BLaER1 treated with 17β-estradiol and CSF1 and Interleukin-3, amounts not matched to agents 10 nM and 100 nM (cell line): ENCODE data around the gene LYRM4.
A peak's percentile ranks its signal among the peaks of the same experiment; 100 is the strongest.

Source experiments
- H3K27ac ChIP-seq, 11 experiments: shearing (Covaris generic); formaldehyde crosslinking; 2 replicates each; pipeline ENCODE4 v1.8.1; 2022
- H3K27me3 ChIP-seq, 11 experiments: shearing (Covaris generic); formaldehyde crosslinking; 2 replicates each; pipeline ENCODE4 v1.8.1; 2022
- H3K36me3 ChIP-seq, 11 experiments: shearing (Covaris generic); formaldehyde crosslinking; 2 replicates each; pipeline ENCODE4 v1.8.1; 2022
- H3K4me1 ChIP-seq, 10 experiments: shearing (Covaris generic); formaldehyde crosslinking; 2 replicates each; pipeline ENCODE4 v1.8.1; 2022
- H3K4me2 ChIP-seq, 11 experiments: shearing (Covaris generic); formaldehyde crosslinking; 2 replicates each; pipeline ENCODE4 v1.8.1; 2022
- H3K4me3 ChIP-seq, 10 experiments: shearing (Covaris generic); formaldehyde crosslinking; 2 replicates each; pipeline ENCODE4 v1.8.1; 2022
- H3K9ac ChIP-seq, 11 experiments: shearing (Covaris generic); formaldehyde crosslinking; 2 replicates each; pipeline ENCODE4 v1.8.1; 2022
- H3K9me3 ChIP-seq, 11 experiments: shearing (Covaris generic); formaldehyde crosslinking; replicated peaks in 1 of 11; 2 replicates each; pipeline ENCODE4 v1.8.1; 2022
- H4K20me1 ChIP-seq, 11 experiments: shearing (Covaris generic); formaldehyde crosslinking; 2 replicates each; pipeline ENCODE4 v1.8.1; 2022
- Cebpa-rat ChIP-seq, 11 experiments: shearing (Covaris generic); IDR thresholded peaks; 2 replicates each; pipeline ENCODE4 v1.8.1; 2022

The LYRM4 gene

GRCh38 chr6:5175635-5176034 is 85.1 kb downstream of the LYRM4 start:
- Histone ChIP-seq H3K4me1 (peaks cover 29 to 46% (median 34%) of the 10 kb centered on the region in 10 experiments), H3K4me3 (0 out of 20 replicates have a peak overlapping the region, but pooled peaks of 1 of the 10 experiments have one; percentile 35), H3K9me3 (no peaks in the 10 kb centered on the region), H3K4me2 (peak overlapping the region; percentile 61 to 92 (median 83)), H4K20me1 (peaks cover 0 to 10% (median 0%) of the 10 kb centered on the region in 11 experiments; a peak in 2 of 22 replicates), H3K27me3 (no peaks in the 10 kb centered on the region), H3K9ac (peak overlapping the region in 1 of 11 experiments; percentile 17; a peak in 2 of 22 replicates), H3K36me3 (peaks cover 0 to 8% (median 0%) of the 10 kb centered on the region in 11 experiments; a peak in 2 of 22 replicates), H3K27ac (peak overlapping the region in 10 of 11 experiments; percentile 46 to 78 (median 72); a peak in 20 of 22 replicates)
- TF ChIP-seq Cebpa-rat (IDR thresholded peaks at IDR 0.05) = no peak

GRCh38 chr6:5174756-5175549 is 85.8 kb downstream of the LYRM4 start:
- Histone ChIP-seq H3K4me2 (peak overlapping the region; percentile 61 to 92 (median 83)), H3K27ac (peak overlapping the region; percentile 17 to 78 (median 72); a peak in 21 of 22 replicates), H4K20me1 (peaks cover 0 to 5% (median 0%) of the 10 kb centered on the region in 11 experiments; a peak in 2 of 22 replicates), H3K4me1 (peaks cover 29 to 46% (median 34%) of the 10 kb centered on the region in 10 experiments), H3K36me3 (peaks cover 0 to 8% (median 0%) of the 10 kb centered on the region in 11 experiments; a peak in 2 of 22 replicates), H3K9me3 (no peaks in the 10 kb centered on the region), H3K4me3 (peak overlapping the region; percentile 12 to 53 (median 32); a peak in 13 of 20 replicates), H3K27me3 (no peaks in the 10 kb centered on the region), H3K9ac (peak overlapping the region in 10 of 11 experiments; percentile 25 to 64 (median 49); a peak in 17 of 22 replicates)
- no peak for TF ChIP-seq Cebpa-rat (IDR thresholded peaks at IDR 0.05)

- peak overlapping the region; percentile 17 to 78 (median 72); a peak in 21 of 22 replicates for H3K27ac ChIP-seq
- no peak for TF ChIP-seq Cebpa-rat (IDR thresholded peaks at IDR 0.05)
- H3K4me3 ChIP-seq = peak overlapping the region; percentile 12 to 53 (median 32); a peak in 14 of 20 replicates
- peaks cover 0 to 8% (median 0%) of the 10 kb centered on the region in 11 experiments; a peak in 2 of 22 replicates for H3K36me3 ChIP-seq
- H3K27me3 ChIP-seq = no peaks in the 10 kb centered on the region
- no peaks in the 10 kb centered on the region for H3K9me3 ChIP-seq
- peaks cover 0 to 3% (median 0%) of the 10 kb centered on the region in 11 experiments; a peak in 2 of 22 replicates for H4K20me1 ChIP-seq
- peaks cover 28 to 46% (median 32%) of the 10 kb centered on the region in 10 experiments for H3K4me1 ChIP-seq
- peak overlapping the region; percentile 25 to 64 (median 53); a peak in 18 of 22 replicates for H3K9ac ChIP-seq
- H3K4me2 ChIP-seq = peak overlapping the region; percentile 61 to 92 (median 83)
Observed at GRCh38 chr6:5174244-5174643, 86.5 kb downstream of the LYRM4 start.

- Histone ChIP-seq H3K27me3 (no peaks in the 10 kb centered on the region), H3K9me3 (no peaks in the 10 kb centered on the region), H3K27ac (peak overlapping the region; percentile 17 to 78 (median 72); a peak in 21 of 22 replicates), H3K4me3 (peak overlapping the region; percentile 12 to 53 (median 32); a peak in 13 of 20 replicates), H3K4me1 (peaks cover 28 to 46% (median 32%) of the 10 kb centered on the region in 10 experiments), H4K20me1 (peaks cover 0 to 4% (median 0%) of the 10 kb centered on the region in 11 experiments; a peak in 2 of 22 replicates), H3K9ac (peak overlapping the region in 10 of 11 experiments; percentile 25 to 64 (median 53); a peak in 17 of 22 replicates), H3K36me3 (peaks cover 0 to 8% (median 0%) of the 10 kb centered on the region in 11 experiments; a peak in 2 of 22 replicates), H3K4me2 (peak overlapping the region; percentile 61 to 92 (median 83))
- no peak for TF ChIP-seq Cebpa-rat (IDR thresholded peaks at IDR 0.05)
Observed at GRCh38 chr6:5173810-5174209, 86.9 kb downstream of the LYRM4 start.

- Histone ChIP-seq H3K4me1 (peaks cover 28 to 46% (median 32%) of the 10 kb centered on the region in 10 experiments), H3K36me3 (peaks cover 0 to 8% (median 0%) of the 10 kb centered on the region in 11 experiments; a peak in 2 of 22 replicates), H3K27me3 (no peaks in the 10 kb centered on the region), H3K9me3 (no peaks in the 10 kb centered on the region), H4K20me1 (peaks cover 0 to 12% (median 0%) of the 10 kb centered on the region in 11 experiments; a peak in 2 of 22 replicates), H3K4me3 (no peak overlapping the region), H3K4me2 (peak overlapping the region in 2 of 11 experiments; percentile 77 to 82; a peak in 1 of 22 replicates), H3K27ac (no peak overlapping the region), H3K9ac (no peak overlapping the region)
- TF ChIP-seq Cebpa-rat (IDR thresholded peaks at IDR 0.05) = no peak
Observed at GRCh38 chr6:5172897-5173474, 87.8 kb downstream of the LYRM4 start.

- peaks cover 28 to 44% (median 32%) of the 10 kb centered on the region in 10 experiments for H3K4me1 ChIP-seq
- peaks cover 0 to 16% (median 0%) of the 10 kb centered on the region in 11 experiments; a peak in 3 of 22 replicates for H4K20me1 ChIP-seq
- H3K36me3 ChIP-seq = peaks cover 0 to 6% (median 0%) of the 10 kb centered on the region in 11 experiments; a peak in 2 of 22 replicates
- no peak for TF ChIP-seq Cebpa-rat (IDR thresholded peaks at IDR 0.05)
- H3K27ac ChIP-seq = no peak overlapping the region
- no peaks in the 10 kb centered on the region for H3K27me3 ChIP-seq
- H3K4me2 ChIP-seq = no peak overlapping the region
- H3K9ac ChIP-seq = no peak overlapping the region
- no peaks in the 10 kb centered on the region for H3K9me3 ChIP-seq
- no peak overlapping the region for H3K4me3 ChIP-seq
Observed at GRCh38 chr6:5172041-5172653, 88.6 kb downstream of the LYRM4 start.

GRCh38 chr6:5167501-5167900 is 93.2 kb downstream of the LYRM4 start:
- H3K9me3 ChIP-seq = no peaks in the 10 kb centered on the region
- H4K20me1 ChIP-seq = peaks cover 0 to 24% (median 0%) of the 10 kb centered on the region in 11 experiments; a peak in 3 of 22 replicates
- H3K4me1 ChIP-seq = peaks cover 0 to 6% (median 0%) of the 10 kb centered on the region in 10 experiments; a peak in 6 of 20 replicates
- no peak overlapping the region for H3K9ac ChIP-seq
- no peak overlapping the region for H3K4me3 ChIP-seq
- H3K27me3 ChIP-seq = no peaks in the 10 kb centered on the region
- no peak overlapping the region for H3K27ac ChIP-seq
- TF ChIP-seq Cebpa-rat (IDR thresholded peaks at IDR 0.05) = no peak
- H3K36me3 ChIP-seq = peaks cover 0 to 3% (median 0%) of the 10 kb centered on the region in 11 experiments; a peak in 1 of 22 replicates
- no peak overlapping the region for H3K4me2 ChIP-seq

GRCh38 chr6:5164092-5164491 is 96.7 kb downstream of the LYRM4 start:
- H3K27me3 ChIP-seq = no peaks in the 10 kb centered on the region
- TF ChIP-seq Cebpa-rat (IDR thresholded peaks at IDR 0.05) = no peak
- no peak overlapping the region for H3K4me3 ChIP-seq
- H3K4me2 ChIP-seq = no peak overlapping the region
- peaks cover 0 to 16% (median 0%) of the 10 kb centered on the region in 10 experiments; a peak in 7 of 20 replicates for H3K4me1 ChIP-seq
- no peaks in the 10 kb centered on the region for H3K9me3 ChIP-seq
- no peak overlapping the region for H3K9ac ChIP-seq
- H3K36me3 ChIP-seq = peaks cover 0 to 5% (median 0%) of the 10 kb centered on the region in 11 experiments; a peak in 2 of 22 replicates
- no peak overlapping the region for H3K27ac ChIP-seq
- H4K20me1 ChIP-seq = peaks cover 0 to 34% (median 0%) of the 10 kb centered on the region in 11 experiments; a peak in 4 of 22 replicates
